ENCODE results near the gene PLA2G3.

Gene PLA2G3

DNA sequence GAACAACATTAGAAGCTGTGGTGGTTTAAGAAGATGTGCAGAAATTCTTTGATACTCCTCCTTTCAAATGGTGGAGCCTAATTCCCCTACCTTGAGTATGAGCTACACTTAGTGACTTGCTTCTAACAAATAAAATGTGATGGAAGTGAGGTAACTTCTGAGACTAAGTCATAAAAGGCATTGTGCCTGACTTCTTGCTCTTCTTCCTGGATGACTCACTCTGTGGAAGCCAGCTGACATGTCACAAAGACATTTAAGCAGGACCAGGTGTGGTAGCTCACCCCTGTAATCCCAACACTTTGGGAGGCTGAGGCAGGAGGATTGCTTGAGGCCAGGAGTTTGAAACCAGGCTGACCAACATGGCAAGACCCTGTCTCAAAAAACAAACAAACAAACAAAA, 3.9 kb upstream of the PLA2G3 start:
- no peak for DNase-seq

DNA sequence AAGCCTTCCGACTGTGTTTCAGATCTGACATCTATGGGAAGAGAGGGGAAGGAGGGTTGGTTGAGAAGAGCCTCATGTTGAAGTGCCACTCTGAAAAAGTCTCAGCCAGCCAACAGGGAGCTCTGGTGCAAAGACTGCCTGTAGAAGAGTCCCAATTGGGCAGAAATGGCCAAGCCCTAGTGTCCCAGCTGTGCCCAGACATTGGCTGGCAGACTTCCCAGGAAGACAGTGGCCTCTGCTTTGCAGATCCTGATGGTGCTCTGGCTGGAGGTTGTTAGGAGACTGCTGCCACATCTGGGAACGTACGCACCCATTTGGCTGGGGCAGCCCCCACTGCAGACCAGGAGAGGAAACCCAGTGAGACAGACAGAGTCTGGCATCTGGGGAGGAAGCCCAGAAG, 3.2 kb upstream of the PLA2G3 start:
- no peak for DNase-seq

DNA sequence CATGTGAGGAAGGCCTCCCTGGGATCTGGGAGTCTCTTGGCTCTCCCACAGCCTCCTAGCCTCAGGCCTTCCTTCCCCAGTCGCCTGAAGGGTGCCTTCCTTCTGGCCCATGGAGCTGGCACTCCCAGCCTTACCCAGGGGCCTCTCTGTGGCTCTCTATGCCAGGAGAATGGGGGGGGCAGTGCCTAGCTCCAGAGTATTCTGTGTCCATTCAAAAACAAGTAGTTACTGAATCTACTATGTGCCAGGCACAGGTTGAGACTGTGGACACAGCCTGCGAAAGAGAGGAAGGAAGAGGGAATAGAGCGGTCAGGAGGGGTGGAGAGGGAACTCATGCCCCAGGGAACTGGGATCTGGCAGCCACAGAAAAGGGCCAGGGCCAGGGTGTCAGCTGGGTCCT, 2.7 kb upstream of the PLA2G3 start:
- DNase-seq = no peak

DNA sequence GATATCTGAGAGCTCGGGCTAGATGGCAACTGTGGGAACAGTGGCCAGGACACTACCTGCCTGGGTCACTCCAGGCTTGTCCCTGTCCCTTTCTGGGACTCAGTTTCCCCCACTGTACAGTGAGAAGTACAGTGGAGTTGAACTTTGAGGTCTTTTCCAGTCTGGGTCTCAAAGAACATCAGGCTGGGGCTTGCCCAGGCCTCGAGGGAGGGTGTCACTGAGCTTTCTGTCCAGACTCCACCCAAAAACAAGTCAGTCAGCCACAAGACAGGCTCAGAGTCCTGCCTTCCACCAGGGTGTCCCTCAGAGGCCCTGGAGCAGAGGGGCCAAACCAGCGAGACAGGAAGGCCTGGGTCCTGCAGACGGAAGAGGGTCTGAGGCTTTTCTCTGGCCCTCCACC, 2.0 kb upstream of the PLA2G3 start:
- no peak for DNase-seq

DNA sequence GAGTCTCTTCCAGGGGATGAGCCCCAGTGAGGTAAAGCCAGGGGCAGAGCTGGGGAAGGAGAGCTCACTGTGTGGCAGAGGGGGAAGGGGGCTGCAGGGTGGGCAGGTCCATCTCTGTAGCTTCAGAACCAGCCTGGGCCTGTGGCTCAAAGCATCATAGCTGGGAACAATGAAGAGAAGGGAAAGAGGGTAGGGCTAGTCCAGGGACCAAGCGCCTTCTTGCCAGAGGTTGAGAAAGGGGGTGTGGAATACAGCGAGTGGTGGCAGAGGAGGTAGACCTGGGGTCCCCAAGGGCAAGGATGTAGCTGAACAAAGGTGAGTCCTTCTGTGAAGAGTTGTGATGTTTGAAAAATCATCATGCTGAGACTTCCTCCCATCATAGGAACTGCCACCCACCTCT, 1.2 kb upstream of the PLA2G3 start:
- DNase-seq = no peak

DNA sequence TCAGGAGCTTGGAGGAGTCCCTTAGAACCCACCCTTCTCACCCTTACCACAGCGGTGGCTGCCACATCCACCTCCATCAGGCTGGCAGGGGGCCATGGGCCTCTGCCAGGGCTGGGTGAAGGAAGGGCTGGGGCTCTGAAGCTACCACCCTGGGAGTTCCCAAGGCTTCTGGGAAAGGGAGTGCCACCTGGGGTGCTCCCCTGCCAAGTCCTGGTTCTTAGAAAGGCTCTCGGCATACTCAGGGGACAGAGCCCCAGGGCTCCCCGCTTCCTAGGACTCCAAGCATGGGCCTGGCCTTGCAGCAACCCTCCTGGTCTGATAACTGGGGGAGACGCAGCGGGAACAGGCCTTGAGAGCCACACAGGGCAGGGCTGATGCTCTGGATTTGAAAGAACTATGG, 438 bp upstream of the PLA2G3 start:
- no peak for DNase-seq

DNA sequence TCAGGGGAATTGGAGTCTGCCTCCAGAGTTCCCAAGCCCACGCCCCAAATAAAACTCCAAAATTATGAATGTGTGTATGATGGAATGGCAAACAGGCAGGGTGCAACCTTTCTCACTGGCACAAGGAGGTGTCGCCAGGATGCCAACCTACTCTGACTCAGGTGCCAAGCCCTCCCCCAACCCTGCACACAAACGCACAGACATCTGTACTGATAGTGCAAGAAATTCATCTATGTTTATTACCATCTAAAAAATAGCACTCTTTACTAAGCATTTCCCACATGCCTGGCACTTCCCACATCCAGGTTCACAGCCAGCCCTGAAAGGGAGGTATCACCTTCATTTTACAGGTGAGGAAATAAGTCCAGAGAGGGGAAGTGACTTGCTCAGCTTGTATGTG, 1.2 kb downstream of the PLA2G3 start:
- DNase-seq = no peak

DNA sequence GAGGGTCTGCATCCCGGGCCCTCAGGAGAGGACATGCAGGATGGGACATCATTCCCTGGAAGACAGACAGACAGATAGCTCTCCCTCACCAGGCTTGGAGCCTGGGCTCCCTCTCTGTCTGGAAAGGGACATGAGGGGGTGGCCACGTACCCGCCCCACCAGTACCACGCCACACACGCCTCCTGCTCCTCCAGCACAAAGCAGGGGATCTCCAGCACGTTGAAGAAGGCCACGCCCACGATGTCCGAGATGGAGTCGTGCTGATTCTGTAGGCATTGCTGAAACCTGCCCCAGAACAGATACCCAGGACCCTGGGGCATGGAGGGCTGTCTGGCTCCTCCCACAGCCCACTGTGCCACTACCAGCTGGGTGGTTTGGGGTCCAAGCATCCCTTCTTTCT, 2.2 kb downstream of the PLA2G3 start:
- DNase-seq = no peak

DNA sequence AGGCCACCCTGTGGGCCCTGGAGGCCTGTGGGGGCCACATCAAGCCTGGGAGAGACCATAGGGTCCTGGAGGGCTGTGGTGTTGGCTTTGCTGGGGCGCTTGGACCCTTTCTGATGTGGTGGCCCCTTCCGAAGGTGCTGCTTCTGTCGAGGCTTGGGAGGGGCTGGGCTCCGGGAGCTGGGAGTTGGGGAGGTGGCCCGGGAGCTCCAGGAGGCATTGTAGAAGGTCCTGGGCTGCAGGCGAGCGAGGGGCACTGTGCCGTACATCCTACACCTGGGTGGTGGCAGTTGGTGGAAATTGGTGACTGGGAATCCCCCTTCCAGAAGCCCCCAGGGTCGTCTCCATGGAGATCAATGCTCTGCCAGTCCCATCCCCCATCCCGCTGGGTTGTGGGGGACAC, 2.6 kb downstream of the PLA2G3 start:
- no peak for DNase-seq

GRCh38 chr22:31136711-31137110, 3.6 kb downstream of the PLA2G3 start:
- DNase-seq = no peak

- no peak for DNase-seq
Observed at GRCh38 chr22:31136155-31136554, 4.2 kb downstream of the PLA2G3 start.

- DNase-seq = no peak
Observed at GRCh38 chr22:31135706-31136105, 4.6 kb downstream of the PLA2G3 start.

- DNase-seq = no peak
Observed at GRCh38 chr22:31134688-31135087, 5.6 kb downstream of the PLA2G3 start.

DNA sequence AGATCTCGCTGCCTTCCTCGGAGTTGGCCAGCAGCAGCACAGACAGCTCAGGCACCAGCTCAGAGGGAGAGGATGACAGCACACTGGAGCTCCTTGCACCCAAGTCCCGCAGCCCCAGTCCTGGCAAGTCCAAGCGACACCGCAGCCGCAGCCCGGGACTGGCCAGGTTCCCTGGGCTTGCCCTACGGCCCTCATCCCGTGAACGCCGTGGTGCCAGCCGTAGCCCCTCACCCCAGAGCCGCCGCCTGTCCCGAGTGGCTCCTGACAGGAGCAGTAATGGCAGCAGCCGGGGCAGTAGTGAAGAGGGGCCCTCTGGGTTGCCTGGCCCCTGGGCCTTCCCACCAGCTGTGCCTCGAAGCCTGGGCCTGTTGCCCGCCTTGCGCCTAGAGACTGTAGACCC, 6.4 kb downstream of the PLA2G3 start:
- no peak for DNase-seq

DNA sequence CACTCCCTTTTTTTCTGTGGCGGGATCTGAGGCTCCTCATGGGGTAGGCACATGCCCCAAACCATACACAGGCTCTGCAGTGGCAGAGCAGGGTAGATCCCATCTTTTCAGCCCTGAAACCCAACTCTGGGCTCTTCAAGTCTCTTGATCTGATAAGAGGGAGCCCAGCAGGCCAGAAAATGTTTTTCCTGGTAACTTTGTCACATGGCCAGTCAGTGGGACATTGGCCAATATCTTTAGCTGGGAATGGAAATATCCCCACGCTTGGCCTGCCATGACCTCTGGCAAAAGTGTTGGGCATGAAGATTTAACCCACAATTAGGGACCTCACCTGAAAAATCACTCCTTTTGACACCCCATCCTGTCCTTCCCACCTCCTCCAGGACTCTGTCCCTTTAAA, 9.4 kb downstream of the PLA2G3 start:
- DNase-seq = no peak

GRCh38 chr22:31128156-31128555, 12.2 kb downstream of the PLA2G3 start:
- no peak for DNase-seq

- DNase-seq = no peak
Observed at GRCh38 chr22:31127181-31127772, 13.0 kb downstream of the PLA2G3 start.

- no peak for DNase-seq
Observed at GRCh38 chr22:31126869-31127175, 13.5 kb downstream of the PLA2G3 start.

- no peak for DNase-seq
Observed at GRCh38 chr22:31126128-31126868, 14.0 kb downstream of the PLA2G3 start.

GRCh38 chr22:31125521-31126117, 14.7 kb downstream of the PLA2G3 start:
- DNase-seq = no peak

DNA sequence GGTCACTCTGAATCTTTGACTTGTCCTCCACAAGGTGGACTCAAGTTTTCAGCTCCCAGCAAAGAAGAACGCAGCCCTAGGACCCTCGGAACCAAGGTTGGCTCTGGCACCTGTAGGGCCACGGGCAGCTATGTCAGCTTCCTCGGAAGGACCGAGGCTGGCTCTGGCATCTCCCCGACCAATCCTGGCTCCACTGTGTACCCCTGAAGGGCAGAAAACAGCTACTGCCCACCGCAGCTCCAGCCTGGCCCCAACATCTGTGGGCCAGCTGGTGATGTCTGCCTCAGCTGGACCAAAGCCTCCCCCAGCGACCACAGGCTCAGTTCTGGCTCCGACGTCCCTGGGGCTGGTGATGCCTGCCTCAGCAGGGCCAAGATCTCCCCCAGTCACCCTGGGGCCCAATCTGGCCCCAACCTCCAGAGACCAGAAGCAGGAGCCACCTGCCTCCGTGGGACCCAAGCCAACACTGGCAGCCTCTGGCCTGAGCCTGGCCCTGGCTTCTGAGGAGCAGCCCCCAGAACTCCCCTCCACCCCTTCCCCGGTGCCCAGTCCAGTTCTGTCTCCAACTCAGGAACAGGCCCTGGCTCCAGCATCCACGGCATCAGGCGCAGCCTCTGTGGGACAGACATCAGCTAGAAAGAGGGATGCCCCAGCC, 15.4 kb downstream of the PLA2G3 start:
- DNase-seq = no peak

GRCh38 chr22:31124290-31124689, 16.0 kb downstream of the PLA2G3 start:
- DNase-seq = no peak

DNA sequence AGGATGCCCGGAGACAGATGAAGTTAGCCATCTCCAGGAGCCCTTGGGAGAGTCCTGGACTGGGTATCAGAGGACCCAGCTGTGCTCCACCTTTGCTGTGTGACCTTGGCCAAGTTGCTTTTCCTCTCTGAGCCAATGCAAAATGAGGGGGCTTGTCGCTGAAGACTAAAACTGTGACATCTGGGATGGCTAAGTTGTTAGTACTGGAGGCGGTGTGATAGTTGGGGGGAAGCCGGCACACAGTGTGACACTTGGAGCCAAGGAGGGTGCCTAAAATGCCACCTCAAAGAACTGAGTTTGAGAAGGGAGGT, 17.1 kb downstream of the PLA2G3 start:
- no peak for DNase-seq

DNA sequence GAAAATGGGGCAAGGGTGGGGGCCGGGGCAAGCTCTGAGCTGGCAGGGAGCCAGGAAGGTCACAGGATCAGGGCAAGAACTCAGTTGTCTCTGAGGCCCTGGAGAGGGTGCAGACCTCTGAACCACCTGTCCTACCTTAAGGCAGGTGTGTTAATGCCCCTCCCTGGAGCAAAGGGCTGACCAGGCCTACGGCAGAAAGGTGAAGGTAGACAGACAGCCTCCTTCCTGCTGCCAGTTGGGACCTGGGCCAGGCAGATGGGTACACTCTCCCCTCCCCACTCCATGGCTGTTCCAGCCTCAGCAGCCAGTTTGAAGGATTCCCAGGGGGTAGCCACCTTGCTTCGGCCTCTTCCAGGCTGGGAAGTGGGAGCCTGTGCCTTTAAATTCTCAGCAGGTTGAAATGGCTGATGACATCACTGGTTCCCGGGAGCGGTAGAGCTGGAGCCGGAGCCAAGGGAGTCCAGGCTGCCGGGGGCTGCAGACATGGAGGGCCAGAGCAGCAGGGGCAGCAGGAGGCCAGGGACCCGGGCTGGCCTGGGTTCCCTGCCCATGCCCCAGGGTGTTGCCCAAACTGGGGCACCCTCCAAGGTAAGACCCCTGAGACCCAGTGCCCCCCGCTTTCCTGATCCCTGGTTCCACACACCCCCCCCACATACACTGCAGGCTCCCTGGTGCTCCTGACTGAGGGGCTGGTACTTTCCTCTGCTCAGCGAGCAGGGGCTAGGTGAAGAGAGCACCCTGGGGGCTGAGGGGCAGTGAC, 17.6 kb downstream of the PLA2G3 start, which contains the start of gene INPP5J:
Gene INPP5J, plus strand, starts transcription at position 435 of the 760 bp plus-strand sequence. Its CDS starts 49 bp downstream, at position 484.
- DNase-seq = no peak
